Body of pancreas (tissue), 4 donors: ENCODE results near the gene IFI30.

Experiments
- CTCF ChIP-seq, 7 experiments: fragments of 450-650 bp in 4 of 7; fragments of 200-600 bp in 3 of 7; sonication (generic) in 3 of 7; IDR thresholded peaks; one replicate each; pipeline ENCODE4 v1.5.1; 2016 to 2019; ENCODE audit warnings: antibody characterized with exemption in 7 of 7
- POLR2A ChIP-seq, 3 donors: fragments of 450-650 bp; IDR thresholded peaks; one replicate each; pipeline ENCODE4 v1.6.1; 2016; ENCODE audit warnings: antibody characterized with exemption in 3 of 3, mild to moderate bottlenecking in 2 of 3

DNA sequence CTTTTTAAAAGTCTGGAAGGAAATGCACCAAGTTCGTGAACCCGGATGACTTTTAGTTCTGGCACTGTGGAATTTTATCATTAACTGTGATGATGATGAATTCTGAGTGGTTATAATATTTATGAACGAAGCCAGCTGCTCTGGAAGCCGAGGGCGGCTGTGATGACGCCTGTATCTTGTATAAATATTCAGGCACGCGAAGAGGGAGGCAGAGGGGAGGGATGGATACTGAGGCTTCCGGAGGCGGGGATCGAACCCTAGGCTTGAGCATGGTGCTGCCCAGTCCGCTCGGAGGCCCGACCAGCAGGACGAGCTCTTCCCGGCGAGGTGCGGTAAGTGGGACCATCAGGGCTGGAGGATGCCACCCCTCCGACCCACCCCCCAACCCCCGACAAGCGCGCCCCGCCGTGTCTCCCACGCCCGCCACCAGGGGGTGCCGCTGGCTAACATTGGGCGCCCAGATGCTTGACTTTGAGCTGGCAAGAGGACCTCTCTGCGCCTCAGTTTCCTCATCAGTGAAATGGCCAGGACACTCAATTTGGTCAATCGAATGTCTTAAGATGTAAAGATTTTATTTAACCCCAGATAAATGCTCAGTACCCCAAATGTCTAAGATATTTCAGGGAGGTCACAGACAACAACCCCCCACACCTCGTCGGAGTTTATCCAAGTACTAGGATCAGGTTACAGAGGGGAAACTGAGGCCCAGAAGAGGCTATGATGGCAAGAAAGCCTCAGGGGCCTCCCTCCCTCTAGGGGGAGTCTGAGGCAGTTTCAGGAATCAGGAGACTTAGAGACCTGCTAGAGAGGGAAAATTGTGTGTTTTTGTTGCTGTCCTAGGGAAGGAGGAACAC is 34.7 kb downstream of the IFI30 start:
- no peak for TF ChIP-seq POLR2A (IDR thresholded peaks at IDR 0.05)
- TF ChIP-seq CTCF (IDR thresholded peaks at IDR 0.05), result peak; percentile 30 to 65 (median 37)
